Esophagus squamous epithelium (tissue), 4 donors: Measurements from ENCODE around the gene LHX1.

Experiments used
- CTCF ChIP-seq, 6 experiments: fragments of 450-650 bp in 4 of 6; fragments of 200-600 bp in 2 of 6; sonication (generic) in 2 of 6; IDR thresholded peaks; one replicate each; pipeline ENCODE4 v1.5.1; 2016 to 2019; ENCODE audit warnings: antibody characterized with exemption in 6 of 6, mild to moderate bottlenecking in 4 of 6, moderate library complexity in 4 of 6
- POLR2A ChIP-seq, 4 donors: fragments of 450-650 bp; IDR thresholded peaks; one replicate each; pipeline ENCODE4 v1.6.1; 2017; ENCODE audit warnings: antibody characterized with exemption in 4 of 4, mild to moderate bottlenecking in 4 of 4, moderate library complexity in 3 of 4

GRCh38 chr17:36920032-36921005, 17.0 kb upstream of the LHX1 start:
- TF ChIP-seq CTCF (IDR thresholded peaks at IDR 0.05) = no peak
- no peak for TF ChIP-seq POLR2A (IDR thresholded peaks at IDR 0.05)
